TTC549 (cell line): ENCODE results near the gene MYOZ1.
"Not testable (repeated sequence)": the region's sequence is repeated elsewhere in the genome, so short reads cannot be mapped to it uniquely, and the experiment has no call there.

ENCODE experiments used
- FAIRE-seq: peaks from 2 replicates; lab custom pipeline; 2012; peaks lifted over from hg19 to GRCh38; lab: Jason Lieb, UNC

The MYOZ1 gene

DNA sequence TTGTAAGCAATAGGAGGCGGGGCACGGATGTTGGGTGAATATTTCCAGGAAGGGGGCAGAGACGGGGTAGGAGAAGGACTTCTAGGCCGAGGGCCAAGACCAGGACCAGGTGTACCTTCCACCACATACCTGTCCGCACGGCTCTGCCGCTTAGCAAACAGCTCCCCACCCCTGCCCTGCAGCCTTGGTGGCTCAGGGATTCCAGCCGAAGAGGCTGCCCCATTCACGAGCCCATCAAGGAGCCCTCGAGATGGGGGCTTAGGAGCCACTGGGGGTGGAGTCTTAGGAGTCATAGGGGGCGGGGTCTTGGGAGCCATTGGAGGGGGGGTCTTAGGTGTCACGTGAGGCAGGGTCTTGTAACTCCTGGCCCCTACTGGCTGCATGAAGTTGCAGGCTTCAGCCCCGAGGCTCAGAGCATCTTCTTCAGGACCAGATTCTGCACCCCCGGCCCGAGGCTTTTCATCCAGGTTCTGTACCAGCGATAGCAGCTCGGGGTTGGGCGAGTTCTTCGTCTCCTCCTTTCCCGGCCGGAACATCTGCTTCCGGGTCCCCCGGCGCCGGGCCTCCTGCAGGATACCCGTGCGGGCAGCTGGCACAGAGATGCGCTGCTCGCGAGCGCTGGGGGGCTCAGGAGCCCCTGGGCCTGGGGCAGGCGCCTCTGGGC is 6.1 kb upstream of the MYOZ1 start:
- no peak for FAIRE-seq

DNA sequence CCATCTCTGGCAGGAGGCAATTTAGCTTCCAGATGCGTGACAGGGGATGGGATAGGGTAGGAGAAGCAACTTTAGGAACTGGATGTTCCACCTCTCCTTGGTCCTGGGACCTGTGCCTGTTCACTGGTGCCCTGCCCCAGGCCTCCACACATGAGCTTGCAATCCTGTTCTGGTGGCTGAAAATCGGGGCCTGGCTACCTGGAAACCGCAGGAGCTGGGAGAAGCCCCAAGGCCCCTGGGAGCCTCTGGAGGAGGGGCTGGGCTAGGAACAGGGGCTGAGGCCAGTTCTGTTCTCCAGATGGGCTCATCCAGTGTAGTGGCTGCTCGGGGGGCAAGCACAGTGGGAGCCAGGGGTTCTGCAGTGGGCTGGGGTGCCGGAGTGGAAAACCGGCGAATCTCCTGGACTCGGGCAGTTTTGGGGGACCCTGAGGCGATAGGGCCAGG is 5.3 kb upstream of the MYOZ1 start:
- no peak for FAIRE-seq

DNA sequence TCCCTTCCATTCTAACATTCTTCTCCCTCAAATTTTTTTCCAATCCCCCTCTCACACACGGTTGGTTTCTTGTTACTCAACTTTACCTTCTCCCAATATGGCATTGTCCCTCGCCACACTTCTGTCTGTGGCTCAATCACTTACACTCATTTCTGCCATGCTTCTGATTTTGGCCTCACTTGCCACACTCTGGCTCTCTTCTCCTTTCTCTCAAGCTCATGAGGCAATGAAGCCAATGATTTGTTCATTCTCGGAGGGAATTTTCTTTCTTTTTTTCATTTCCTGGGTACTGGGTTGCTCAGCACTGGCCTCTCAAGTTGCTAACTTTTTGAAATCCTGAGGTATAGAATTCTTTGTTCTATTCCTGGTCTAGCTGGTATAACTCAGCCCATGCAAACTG is 4.0 kb upstream of the MYOZ1 start:
- FAIRE-seq, result no peak

- no peak for FAIRE-seq
Observed at GRCh38 chr10:73644767-73645166, 3.5 kb upstream of the MYOZ1 start.

DNA sequence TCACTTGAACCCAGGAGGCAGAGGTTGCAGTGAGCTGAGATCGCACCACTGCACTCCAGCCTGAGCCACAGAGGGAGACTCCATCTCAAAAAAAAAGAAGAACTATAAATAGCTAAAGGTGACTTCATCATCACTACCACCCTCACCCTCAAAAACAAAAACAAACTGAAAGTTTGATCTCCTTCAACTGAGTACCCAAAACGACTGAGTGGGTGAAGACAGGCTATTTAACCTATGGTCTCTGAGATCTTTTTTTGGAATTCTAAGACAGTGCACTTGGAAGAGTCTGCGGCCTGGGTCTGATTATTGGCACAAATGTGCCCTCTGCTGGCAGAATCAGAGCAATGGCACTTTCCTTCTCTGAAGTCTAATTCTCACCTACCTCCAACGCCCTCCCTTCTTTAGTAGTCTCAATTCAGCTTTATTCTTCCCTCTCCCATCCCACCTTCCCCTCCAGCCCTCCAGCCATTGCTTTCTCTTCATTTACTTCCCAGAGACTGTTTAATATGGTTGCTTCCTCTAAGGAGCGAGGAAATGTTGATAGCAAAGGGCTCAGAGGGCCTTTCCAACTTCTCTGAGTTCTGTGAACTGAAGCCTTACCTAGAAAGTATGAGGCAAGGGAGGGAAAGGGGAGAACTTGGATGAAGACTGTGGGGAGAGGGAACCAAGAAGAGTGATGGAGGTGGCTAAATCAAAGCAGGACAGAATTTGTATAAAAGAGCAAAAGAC is 2.9 kb upstream of the MYOZ1 start:
- peak; percentile 39 for FAIRE-seq

DNA sequence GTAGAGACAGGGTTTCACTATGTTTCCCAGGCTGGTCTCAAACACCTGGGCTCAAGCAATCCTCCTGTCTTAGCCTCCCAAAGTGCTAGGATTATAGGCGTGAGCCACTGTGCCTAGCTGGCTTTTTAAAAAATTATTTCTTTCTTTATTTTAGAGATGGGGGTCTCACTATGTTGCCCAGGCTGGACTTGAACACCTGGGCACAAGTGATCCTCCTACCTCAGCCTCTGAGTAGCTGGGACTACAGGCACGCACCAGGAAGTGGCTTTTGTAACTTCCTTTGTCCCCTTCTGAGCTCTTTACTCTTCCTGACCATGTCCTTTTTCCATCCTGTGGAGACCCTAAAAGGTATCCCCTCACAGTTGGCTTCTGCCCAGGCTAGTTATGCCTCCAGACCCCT is 2.1 kb upstream of the MYOZ1 start:
- FAIRE-seq, result no peak

DNA sequence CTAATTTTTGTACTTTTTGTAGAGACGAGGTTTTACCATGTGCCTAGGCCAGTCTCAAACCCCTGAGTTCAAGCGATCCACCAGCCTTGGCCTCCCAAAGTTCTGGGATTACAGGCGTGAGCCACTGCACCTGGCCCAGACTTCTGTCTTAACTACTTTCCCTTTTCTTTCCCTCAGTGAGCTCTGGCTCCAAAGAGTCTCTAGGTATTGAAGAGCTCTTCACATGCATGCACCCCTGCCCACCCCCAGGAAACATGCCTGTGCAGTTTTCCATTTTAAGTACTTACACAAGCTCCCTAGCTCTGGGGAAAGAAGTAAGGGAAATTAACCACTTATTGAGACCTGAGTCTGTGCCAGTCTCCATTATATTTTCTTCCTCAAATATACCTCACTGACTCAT is 2.0 kb downstream of the MYOZ1 start:
- no peak for FAIRE-seq

DNA sequence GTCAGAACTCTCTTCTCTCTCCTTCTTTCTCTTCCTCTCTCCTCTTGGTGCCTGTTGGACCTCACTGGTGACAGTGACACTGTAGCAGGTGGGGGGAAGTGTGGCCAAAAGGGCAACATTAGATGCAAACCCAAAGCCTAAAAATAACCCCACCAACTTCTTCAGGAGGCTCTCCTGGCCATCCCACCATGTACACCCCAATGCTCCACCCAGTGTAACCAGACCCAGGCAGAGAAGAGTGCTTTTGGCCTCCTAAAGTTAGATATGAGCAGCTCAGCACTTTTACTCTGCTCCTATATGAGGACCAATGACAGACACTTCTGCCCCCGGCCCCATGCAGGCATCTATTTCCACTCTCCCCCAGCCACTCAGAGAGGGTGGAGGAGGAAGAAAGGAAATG is 5.5 kb downstream of the MYOZ1 start:
- no peak for FAIRE-seq

GRCh38 chr10:73634421-73634820 is 6.9 kb downstream of the MYOZ1 start:
- FAIRE-seq, result no peak

DNA sequence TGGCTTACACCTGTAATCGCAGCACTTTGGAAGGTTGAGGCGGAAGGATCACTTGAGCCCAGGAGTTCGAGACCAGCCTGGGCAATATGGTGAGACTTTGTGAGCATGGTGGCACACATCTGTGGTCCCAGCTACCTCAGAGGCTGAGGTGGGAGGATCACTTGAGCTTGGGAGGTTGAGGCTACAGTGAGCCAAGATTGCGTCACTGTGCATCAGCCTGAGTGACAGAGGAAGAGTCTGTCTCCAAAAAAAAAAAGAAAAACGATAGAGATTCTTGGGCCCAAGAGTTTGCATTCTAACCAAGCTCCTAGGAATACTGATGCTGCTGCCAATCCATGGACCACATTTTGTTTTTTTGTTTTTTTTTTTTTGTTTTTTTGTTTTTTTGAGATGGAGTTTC is 12.1 kb downstream of the MYOZ1 start:
- FAIRE-seq, result no peak

- FAIRE-seq, result no peak
Observed at GRCh38 chr10:73628405-73628804, 12.9 kb downstream of the MYOZ1 start.

GRCh38 chr10:73627300-73627699 is 14.0 kb downstream of the MYOZ1 start:
- no peak for FAIRE-seq

- no peak for FAIRE-seq
Observed at GRCh38 chr10:73625884-73626752, 15.2 kb downstream of the MYOZ1 start.

DNA sequence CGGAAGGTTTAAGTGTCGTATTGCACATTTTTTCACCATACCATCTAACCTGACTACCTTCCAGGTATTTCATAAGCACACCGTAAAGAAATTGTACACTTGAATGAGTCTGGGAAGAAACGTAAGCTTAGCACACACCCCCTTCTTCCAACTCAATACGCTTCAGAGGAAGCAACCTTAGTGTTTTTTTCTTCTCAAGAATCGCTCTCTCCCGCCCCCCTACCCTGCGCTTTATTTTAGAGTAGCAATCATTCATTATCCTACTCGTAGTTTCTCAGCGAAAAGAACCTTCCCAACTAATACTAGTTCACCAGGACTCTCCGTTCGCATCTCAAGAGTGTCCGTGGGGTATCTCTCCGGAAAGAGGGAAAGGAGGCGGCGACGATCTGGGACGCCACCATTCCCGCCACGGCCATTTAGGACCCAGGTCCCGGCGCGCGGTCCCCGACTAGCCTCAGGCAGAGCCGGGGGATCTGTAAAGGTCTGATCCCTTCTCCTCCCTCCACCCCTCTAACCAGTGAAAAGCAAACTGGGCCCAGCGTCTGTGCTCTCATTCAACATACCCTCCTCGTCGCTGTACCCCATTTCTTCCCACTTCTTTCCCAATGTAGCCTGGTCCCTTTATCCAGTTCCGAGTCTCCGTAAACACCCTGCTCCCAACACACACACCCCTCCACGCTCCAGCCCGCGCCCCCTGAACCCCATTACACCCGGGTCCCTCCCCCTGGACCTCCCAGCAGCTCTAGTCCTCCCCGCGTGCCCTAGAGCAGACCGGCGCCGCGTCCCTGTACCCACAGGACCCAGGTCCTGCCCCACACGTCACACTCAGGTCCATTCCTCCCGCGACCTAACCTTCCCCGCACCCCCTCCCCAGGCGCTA is 16.0 kb downstream of the MYOZ1 start:
- no peak for FAIRE-seq

DNA sequence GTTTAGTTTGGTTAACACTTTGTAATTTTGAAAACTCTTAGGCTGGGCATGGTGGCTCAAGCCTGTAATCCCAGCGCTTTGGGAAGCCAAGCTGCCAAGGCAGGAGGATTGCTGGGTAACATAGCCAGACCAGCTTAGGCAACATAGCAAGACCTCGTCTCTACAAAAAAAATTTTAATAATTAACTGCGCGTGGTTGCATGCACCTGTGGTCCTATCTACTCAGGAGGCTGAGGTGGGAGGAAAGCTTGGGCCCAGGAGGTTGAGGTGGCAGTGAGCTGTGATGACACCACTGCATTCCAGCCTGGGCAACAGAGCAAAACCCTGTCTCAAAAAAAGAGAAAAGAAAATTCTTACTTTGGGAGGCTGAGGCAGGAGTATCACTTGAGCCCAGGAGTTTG is 18.2 kb downstream of the MYOZ1 start:
- FAIRE-seq, result no peak

DNA sequence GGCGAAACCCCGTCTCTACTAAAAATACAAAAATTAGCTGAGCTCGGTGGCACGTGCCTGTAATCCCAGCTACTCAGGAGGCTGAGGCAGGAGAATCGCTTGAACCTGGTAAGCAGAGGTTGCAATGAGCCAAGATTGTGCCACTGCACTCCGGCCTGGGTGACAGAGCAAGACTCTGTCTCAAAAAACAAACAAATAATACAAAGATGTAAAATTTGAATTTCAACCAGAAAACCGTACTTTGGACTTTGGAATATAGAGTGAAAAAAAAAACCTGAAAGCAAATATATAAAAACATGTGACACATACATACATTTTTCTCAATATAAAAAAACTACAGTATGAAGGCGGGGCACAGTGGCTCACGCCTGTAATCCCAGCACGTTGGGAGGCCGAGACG is 20.3 kb downstream of the MYOZ1 start:
- FAIRE-seq, result not testable (repeated sequence)

DNA sequence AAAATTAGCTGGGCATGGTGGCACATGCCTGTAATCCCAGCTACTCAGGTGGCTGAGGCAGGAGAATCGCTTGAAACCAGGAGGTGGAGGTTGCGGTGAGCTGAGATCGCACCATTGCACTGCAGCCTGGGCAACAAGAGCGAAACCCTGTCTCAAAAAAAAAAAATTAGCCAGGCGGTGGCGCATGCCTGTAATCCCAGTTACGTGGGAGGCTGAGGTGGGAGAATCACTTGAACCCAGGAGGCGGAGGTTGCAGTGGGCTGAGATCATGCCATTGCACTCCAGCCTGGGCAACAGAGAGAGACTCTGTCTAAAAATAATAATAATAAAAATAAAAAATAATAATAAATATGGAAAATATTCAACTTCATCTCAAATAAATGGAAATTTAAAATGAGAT is 24.1 kb downstream of the MYOZ1 start:
- not testable (repeated sequence) for FAIRE-seq

GRCh38 chr10:73614720-73615119 is 26.6 kb downstream of the MYOZ1 start:
- FAIRE-seq, result no peak

DNA sequence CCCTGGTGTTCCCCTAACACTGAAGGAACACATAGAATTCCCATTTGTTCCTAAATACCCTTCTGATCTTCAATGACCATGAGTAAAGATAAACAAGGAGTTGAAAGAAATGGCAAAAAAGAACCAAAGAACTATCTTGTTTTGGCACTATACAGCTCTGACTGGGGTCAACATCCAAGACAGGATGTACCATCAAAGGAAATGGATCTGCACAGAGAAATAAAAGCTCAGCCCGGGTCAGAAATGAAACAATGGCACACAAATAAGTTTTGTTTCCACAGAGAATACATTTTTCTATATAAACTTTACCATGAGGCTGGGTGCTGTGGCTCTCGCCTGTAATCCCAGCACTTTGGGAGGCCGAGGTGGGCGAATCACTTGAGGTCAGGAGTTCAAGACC is 32.2 kb downstream of the MYOZ1 start:
- FAIRE-seq, result no peak

DNA sequence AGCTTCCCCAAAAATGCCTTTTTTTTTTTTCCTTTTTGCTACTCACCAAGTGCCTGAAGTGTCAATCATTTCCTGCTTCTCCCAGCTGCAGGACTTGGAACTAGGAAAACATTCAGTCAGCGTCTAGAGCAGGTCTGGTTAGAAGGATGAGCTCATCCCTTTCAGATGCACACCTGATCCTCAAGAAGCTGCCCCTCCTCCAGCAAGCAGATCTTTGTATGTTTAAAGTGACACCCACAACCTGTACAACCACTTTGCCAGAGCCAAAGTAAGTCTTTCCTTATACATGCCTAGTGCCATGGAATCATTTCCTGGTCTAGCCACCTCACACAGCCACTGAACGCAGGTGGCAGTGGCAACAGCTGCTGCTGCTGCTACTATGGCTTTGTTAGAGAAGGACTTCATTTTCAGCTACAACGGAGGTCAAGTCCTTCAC is 39.8 kb downstream of the MYOZ1 start:
- no peak for FAIRE-seq

DNA sequence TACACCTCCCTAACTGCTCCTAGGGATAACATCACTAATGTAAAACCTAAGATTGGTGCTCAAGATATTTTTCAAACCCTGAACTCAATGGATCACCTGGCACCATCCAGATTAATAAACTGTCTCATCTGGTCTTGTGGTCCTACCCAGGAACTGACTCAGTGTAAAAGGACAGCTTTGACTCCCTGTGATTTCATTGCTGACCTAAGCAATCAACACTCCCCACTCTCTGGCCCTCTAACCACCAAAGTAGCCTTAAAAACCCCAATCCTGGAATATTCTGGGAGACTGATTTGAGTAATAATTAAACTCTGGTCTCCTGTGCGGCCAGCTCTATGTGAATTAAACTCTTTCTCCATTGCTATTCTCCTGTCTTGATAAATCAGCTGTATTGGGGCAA is 43.9 kb downstream of the MYOZ1 start:
- no peak for FAIRE-seq

DNA sequence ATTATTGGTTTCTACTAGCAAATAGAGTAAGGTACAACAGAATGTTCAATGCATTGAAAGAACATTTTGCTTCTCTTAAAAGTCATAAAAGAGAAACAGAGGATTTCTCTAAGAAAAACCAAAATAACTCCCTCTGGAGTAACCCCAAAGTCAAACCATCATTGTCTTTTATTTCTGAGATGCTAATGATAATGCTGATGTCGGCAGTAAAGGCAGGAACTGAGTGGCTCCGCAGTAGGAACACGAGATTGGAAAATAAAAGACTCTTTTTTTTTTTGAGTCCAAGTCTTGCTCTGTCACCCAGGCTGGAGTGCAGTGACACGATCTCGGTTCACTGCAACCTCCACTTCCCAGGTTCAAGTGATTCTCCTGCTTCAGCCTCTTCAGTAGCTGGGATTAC is 47.5 kb downstream of the MYOZ1 start:
- no peak for FAIRE-seq
